SK-N-MC (cell line): ENCODE measurements around the gene JUP.

Source experiments
- EZH2 ChIP-seq: fragments of 200-600 bp; sonication (generic); IDR thresholded peaks from one replicate; pipeline ENCODE4 v1.6.1; 2017; ENCODE audit warnings: antibody characterized with exemption
- POLR2AphosphoS5 ChIP-seq: IDR thresholded peaks from 2 replicates; pipeline ENCODE4 v1.6.1; 2012; ENCODE audit warnings: mild to moderate bottlenecking, low read depth, low read length, borderline replicate concordance

GRCh38 chr17:41814195-41814594, 27.7 kb upstream of the JUP start:
- TF ChIP-seq POLR2AphosphoS5 = no peak
- no peak for TF ChIP-seq EZH2
